Astrocyte of the hippocampus (primary cell): Measurements from ENCODE around the gene CTSO.

Experiments used
- DNase-seq: peaks from one replicate; pipeline ENCODE4 v3.0.0; 2011; ENCODE audit warnings: low read depth, low spot score

The CTSO gene, protein sequence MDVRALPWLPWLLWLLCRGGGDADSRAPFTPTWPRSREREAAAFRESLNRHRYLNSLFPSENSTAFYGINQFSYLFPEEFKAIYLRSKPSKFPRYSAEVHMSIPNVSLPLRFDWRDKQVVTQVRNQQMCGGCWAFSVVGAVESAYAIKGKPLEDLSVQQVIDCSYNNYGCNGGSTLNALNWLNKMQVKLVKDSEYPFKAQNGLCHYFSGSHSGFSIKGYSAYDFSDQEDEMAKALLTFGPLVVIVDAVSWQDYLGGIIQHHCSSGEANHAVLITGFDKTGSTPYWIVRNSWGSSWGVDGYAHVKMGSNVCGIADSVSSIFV

GRCh38 chr4:155953151-155954117, at the start of gene CTSO:
Gene CTSO, minus strand, starts transcription at chr4:155953866. Its CDS starts 19 bp downstream, at chr4:155953847.
- DNase-seq, result peak; percentile 90

GRCh38 chr4:156000491-156000890, 46.8 kb upstream of the CTSO start:
- no peak for DNase-seq

DNA sequence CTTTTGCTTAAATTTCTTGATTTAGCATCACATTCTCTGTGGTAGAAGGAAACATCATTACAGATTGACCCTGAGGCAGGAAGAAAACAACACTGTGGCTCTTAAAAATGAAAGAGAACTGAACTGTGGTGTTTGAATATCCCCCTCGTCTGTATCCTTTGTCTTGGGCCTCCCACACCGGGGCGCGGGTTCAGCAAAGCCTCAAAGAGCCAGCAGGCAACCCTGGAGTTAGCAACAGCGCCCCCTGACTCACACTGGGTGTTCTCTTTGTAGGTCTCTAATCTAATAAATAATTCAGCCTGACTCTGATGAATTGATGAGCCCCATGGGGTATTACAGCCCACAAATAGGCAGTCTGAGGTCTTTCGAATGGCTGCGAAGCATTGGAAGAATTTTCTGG, 46.1 kb upstream of the CTSO start:
- DNase-seq, result peak; percentile 40

DNA sequence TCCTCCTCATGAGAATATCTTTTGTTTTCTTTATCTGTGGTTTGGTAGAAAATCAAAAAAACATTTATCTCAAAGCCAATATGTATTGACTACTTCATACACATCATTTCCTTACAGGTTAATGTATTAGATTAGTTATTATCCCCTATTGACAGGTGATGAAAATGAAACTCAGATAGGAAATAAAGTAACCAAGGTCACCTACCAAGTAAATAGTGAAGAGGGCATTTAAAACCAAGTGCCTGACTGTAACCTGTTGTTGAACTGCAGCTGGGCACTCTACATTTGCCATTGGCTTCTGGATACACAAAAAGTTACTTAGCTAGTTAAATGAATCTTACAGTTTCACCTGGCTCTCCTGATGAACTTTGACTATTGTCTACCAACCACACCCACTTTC, 41.4 kb upstream of the CTSO start:
- no peak for DNase-seq

GRCh38 chr4:155984106-155984797, 30.6 kb upstream of the CTSO start:
- DNase-seq, result peak; percentile 4

DNA sequence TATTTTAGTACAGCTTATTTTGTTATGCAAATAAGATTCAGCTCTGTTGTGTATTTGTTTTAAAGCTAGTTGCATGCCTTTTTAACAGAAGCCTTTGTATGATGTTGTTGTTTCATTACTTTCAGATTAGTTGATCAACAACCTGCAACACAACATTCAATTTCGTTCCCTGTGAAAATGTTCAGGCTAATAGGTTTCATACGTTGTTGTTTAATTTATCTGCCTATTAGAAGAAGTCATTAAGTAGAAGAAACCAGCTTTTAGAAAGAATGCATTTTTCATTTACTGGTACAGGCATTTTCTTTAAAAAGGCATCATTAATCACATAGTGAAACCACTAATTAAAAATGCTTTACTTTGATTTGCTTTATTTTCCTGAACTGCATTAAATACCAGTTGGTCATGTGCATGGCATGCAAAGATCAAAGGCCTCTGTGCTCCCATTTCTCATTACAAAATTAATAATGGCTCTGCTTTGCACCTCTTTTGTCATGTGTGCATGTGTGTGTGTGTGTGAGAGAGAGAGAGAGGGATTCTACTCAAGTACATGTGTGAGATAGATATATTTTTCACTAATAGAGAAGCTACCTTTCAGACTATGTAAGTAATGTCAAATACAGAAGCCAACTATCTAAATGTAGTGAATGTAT, 29.2 kb upstream of the CTSO start:
- DNase-seq, result no peak

GRCh38 chr4:155978810-155979209, 25.1 kb upstream of the CTSO start:
- DNase-seq, result no peak

GRCh38 chr4:155975511-155975910, 21.8 kb upstream of the CTSO start:
- peak; percentile 36 for DNase-seq

- peak; percentile 54 for DNase-seq
Observed at GRCh38 chr4:155974996-155975395, 21.3 kb upstream of the CTSO start.

DNA sequence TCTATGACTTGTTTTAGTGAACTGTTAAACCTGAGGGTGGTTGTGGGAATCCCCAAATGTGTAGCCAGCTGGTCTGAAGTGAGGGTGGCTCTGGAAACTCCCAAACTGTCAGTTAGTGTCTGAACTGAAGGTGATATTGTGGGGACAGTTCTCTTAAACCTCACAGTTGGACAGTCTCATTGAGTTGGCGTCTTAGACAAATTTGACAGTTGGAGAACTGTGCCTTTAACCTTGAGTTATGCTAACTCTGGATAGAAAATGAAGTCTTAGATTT, 20.7 kb upstream of the CTSO start:
- peak; percentile 23 for DNase-seq

DNA sequence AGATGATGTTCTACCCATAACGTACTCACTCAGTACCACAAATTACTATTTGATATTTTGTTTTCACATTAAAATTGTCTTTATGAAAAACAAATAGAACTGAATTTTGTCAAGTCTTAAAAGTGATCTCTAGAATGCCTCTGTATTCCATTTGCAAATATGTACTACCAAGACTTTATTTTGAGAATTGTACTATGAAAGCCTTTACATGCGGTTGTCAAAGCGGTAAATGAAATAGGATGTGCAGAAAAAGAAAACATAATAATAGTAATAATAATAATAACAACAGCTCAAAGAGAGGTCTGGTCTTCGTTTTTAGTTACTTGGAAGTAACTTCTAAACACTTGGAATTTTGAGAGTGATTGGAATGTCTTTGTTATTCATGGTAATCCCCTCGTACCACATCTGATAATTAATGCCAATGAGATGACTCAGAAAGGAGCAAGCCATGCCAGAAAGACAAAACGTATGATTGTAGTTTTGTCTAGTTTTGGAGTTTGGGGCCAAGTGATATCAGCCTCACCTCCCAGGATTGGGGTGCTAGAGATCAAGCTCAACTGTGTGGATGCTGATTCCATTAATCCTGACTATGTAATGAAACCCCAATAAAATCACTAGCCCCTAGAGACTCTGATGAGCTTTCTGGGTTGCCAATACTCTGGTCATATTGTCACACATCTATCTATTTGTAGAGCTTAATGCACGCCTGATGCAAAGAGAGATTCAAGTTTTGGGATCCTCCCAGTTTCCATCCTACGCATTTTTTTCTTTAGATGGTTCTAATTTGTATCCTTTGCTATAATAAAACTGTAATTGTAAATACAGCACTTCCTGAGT, 20.2 kb upstream of the CTSO start:
- peak; percentile 80 for DNase-seq

- peak; percentile 24 for DNase-seq
Observed at GRCh38 chr4:155972098-155972497, 18.4 kb upstream of the CTSO start.

DNA sequence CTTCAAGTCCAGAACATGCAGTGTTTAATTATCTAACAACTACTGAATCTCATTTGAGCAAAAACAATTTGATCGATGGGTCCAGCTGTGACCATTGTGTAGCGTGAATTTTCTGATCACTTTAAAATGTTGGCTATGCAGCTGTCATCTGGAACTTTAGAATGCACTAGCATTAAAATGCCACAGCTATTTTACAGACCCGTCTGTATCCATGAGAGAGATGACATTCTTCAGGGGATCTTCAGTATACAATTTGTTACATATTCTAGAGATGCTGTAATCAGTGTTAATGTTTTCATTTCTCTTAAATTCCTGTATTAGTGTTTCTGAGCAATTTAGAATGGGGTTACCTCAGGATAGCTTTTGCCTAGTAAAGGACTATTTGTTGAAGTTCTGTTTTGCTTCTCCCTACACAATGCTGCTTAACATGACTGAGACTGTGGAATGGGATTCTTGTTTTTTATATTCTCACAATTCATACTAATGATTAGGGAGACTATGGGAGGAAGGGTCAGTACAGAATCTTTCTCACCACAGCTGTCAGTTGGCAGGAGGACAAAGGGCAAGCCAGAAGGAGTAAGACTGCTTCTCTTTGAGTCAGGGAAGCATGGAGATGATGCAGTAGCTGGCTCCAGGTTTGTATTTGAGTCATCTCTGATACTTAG, 13.2 kb upstream of the CTSO start:
- DNase-seq, result peak; percentile 12

DNA sequence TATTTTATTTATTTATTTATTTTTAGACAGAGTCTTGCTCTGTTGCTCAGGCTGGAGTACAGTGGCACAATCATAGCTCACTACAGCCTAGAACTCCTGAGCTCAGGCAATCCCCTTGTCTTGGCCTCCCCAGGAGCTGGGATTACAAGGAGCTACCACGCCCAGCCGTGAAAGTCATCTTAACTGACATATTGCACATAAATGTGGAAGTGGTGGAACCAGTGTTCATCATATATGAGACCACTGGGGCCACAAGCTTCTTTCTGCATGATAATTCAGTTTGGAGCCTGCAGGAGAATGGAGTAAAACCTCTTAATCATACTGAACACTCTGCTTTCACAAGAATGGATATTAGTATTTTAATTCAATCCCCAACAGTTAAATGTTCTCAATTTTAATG, 12.5 kb upstream of the CTSO start:
- DNase-seq, result no peak

DNA sequence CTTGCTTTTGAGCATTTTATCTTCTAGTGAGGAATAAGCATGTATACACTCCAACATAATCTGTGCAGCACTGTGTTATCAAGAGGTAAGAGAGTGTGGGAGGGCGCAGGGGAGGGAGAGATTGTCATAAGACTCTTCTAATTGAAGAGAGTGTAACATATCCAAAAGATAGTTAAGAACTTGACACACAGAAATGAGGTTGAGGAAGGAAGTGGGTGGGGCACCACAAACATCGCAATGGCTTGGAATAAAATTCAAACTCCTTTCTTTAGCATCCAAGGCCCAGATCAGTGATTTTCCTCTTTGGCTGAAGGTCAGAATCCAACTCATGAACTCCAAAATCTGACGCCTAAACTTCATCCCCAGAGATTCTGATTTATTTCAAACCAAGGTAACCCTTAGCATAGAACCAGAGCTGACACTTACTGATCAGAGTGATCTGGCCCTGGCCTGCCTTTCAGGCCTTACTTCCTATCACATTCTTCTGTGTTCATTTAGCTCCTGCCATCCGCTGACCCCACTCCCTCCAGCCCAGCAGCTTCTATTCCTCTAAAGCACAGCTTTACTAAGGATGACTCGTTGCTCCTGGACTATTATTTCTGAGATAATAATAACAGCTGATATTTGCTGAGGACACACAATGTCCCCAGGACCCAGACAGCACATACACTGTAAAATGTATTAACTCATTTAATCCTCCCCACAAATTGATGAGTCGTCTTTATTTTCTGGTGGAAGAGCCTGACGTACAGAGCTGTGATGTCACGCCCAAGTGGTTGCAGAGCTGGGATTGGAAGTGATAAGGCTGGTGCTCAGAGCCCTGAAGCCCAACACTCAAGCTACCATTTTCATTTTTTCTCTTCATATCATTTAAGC, 10.6 kb upstream of the CTSO start:
- DNase-seq, result peak; percentile 21

DNA sequence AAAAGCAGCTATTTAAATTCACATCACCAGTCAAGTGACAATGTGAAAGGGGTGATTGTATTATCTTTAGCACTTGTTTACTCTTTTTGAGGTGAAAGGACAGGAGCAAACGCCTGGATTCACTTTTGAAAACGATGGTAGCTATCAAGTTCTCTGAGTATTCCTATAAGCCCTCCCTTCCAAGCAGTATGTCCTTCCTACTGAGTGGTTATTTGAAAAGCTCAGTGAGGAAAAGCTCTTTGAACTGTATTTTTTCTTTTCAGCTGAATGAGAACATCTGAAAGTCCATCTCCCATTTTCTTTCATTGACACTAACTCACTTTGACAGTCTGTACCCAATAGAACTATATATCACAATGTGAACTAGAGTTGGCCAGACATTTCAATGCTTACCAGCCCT, 9.1 kb upstream of the CTSO start:
- DNase-seq, result no peak

GRCh38 chr4:155961575-155961974, 7.9 kb upstream of the CTSO start:
- no peak for DNase-seq

DNA sequence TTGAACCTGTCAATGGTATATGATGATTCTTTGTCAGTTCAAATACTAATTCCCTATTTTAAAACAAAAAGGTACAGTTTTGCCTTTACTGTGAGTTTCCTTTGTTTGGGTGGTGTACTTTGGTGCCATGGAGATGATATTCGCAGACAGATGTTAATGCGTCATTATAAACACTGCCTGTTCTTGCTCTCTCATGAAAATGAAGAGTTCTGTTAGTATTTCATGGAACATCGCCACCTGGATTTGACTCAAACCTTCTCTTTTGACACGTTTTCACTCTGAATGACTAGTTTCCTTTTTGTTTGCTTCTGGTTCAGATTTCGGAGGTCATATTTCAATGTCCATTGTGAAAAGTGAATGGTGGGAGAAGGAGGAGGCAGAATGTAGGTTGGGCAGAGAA, 6.9 kb upstream of the CTSO start:
- DNase-seq, result peak; percentile 8

GRCh38 chr4:155959417-155959816, 5.8 kb upstream of the CTSO start:
- DNase-seq, result no peak
